Suprapubic skin (tissue), 4 donors: ENCODE data around the gene ZMYND11.

Experiments used
- EP300 ChIP-seq: sonication (generic); formaldehyde crosslinking; IDR thresholded peaks from one replicate; pipeline ENCODE4 v1.6.1; 2017; ENCODE audit warnings: antibody characterized with exemption
- POLR2A ChIP-seq, 2 donors: fragments of 450-650 bp; IDR thresholded peaks; one replicate each; pipeline ENCODE4 v1.6.1; 2017; ENCODE audit warnings: antibody characterized with exemption in 2 of 2, mild to moderate bottlenecking in 2 of 2, moderate library complexity in 2 of 2
- POLR2AphosphoS5 ChIP-seq, 3 donors: sonication (generic); formaldehyde crosslinking; IDR thresholded peaks; one replicate each; pipeline ENCODE4 v1.6.1; 2017; ENCODE audit warnings: antibody characterized with exemption in 3 of 3

DNA sequence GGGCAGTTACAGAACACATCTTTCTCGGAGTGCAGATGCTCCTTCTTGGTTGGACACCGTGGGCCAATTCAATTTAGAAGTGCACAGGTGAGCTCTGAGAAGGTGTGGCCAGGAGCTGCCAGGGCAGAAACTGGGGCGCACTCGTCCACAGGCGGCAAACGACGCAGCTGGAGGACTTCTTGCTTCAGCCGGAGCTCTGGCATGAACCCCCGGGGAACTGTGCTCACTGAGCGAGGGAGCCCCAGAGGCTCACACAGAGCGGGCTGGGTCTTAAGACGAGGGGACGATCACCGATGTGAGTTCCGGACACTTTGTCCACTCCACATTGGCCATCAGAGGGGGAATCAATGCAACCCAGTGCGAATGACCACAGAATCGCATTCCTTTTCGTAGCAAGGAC lies 140.4 kb downstream of the ZMYND11 start:
- TF ChIP-seq POLR2A (IDR thresholded peaks at IDR 0.05) (no peak), EP300 (no peak), POLR2AphosphoS5 (IDR thresholded peaks at IDR 0.05) (no peak)
